Muscle of back (tissue), 11 donors: ENCODE results near the gene CSH2. TPM values are rescaled to one million over a fixed set of nuclear protein-coding genes. Genes with fewer than 3 reads are reported as not detected.

Source experiments
- DNase-seq, 3 donors: peaks; one replicate each; pipeline versions ENCODE4 v3.0.0 to v3.0.0-alpha.2; 2013
- polyA plus RNA-seq, 10 donors: library from polyadenylated mRNA; unstranded; fragments of 120-200 nt; gene quantifications; one replicate each; pipeline ENCODE4 v1.2.1, GENCODE V29; 2013; ENCODE audit not compliant: insufficient read length in 10 of 10

Gene CSH2
- polyA plus RNA-seq, 10 donors, result 1.2 to 27.5 (median 5.8) TPM; not detected in 1

DNA sequence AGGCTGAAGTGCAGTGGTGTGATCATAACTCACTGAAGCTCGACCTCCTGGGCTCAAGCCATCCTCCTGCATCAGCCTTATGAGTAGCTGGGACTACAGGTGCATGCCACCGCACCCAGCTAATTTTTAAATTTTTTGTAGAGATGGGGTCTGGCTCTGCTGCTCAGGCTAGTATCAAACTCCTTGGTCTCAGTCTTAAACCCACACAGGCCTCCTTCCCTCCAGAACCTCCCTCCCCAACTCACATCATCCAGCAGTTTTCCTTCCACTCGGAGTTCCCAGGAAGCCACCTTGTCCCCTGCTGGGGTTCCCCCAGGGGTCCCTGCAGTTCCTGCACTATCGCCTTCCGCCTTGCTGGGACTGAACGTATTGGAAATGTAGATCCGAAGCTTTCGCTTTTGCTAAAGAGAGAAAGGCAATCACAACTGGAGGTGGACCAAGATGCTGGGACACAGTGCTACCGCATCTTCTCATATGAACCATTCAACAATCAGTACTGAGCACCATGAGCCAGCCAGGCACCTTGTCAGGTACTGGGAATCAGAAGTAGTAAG is 38.2 kb downstream of the CSH2 start:
- DNase-seq, result no peak

DNA sequence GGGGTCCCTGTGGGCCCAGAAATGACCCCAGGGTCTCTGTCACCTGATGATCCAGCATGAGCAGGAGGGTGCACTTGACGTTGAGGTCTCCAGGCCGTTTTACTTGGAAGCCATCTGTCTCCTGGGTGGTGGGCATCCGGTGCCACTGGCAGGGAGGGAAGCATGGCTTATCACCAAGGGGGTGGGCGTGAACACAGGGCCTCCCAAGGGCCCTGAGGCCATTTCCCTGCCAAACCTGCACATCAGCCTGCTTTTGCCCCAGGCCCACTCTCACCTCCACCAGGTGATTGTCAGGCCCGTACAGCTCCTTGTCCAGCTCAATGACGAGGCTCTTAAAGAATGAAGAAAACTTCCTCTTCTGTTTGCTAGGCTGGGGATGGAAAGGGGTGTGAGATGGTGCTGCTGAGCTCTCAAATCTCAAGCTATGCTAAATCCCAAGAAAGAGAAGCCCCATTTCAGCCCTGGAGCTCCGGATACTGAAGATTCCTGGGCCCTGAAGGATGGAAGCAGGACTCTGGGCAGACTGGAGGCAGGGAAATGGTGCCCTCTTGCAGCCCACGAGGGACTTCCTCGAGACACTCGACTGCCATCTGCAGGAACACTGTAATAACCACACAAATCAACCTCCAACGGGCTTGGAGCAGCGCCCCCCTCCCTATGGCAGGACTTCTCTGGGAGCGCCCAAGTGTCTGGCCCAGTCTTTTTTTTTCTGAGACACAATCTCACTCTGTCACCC is 38.9 kb downstream of the CSH2 start:
- DNase-seq, result peak in 1 of 3 donors; percentile 42

DNA sequence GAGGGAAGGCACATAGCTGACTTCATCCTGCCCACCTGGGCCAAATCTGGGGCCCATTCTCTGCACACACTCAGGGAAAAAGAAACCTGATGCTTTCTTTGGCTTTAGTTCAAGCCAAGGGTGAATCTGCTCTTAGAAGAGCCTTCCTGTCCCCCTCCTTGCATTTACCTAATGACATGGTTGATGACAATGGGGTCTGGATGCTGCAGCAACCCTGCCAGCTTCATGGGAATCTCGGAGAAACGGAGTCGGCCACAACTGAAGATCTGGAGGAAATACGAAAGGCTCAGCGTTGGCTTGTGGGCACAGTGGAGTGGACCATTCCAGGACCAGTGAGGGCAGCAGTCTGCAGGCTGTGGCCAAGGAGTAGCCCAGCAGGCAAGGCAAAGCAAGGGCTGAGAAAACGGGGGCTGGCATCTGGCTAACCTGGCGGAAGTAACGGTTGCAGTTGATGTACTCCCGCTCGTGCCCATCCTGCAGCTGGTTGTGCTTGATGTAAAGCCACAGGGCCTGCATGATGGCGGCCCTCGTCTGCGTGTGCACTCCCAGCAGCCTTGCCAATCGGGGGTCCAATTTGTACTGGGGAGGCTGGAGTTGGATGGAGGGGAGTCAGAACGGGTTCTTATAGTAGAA is 39.6 kb downstream of the CSH2 start:
- no peak for DNase-seq

DNA sequence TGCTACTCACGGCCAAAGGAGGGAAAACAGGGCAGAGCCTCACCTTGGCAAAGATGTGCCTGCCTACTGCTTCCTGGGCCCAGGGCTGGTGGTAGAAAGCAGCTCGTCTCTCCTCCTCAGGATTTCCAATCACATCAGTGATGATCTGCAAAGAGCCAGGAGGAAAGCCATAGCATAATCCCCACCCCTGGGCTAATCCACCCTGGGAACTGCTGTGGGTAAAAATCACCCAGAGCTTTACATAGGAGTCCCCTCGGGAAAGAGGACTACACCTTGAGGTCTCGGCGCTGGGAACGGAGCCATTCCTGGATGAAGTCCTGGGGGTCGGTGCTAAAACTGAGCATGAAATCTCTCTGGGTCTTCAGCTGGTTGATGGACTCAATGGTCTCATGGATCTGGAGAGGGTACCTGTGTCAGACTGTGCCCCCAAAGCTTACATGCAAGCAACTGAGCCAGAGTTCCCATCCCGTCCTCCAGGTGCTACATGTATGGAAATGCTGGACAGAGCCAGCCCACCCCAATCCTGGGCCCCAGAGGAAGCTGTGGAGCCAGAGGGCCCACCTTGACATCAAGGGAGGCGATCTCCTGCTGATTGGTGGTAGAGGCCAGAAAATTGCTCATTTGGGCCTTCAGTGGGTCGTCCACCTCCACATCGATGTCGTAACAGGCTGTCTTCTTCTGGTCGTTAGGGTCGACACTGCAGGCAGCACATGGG is 40.3 kb downstream of the CSH2 start:
- DNase-seq, result no peak

DNA sequence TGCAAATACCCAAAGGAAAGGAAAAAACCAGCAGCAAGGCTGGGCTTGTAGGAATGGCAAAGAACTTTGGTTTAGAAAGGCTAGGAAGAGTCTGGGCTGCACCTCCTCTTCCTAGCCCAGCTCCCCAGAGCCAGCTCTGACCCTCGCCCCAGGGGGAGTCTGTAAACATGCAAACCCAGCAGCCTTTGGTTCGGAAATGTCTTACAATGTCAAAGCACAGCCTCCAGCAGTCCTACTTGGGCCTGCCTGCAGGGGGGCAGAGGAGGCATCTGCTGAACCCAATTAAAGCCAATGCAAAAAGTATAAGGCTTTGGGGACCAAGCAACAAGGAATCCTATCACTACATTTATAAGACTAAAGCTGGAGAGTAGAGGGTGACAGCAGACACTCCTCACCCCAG is 41.0 kb downstream of the CSH2 start:
- DNase-seq, result no peak

DNA sequence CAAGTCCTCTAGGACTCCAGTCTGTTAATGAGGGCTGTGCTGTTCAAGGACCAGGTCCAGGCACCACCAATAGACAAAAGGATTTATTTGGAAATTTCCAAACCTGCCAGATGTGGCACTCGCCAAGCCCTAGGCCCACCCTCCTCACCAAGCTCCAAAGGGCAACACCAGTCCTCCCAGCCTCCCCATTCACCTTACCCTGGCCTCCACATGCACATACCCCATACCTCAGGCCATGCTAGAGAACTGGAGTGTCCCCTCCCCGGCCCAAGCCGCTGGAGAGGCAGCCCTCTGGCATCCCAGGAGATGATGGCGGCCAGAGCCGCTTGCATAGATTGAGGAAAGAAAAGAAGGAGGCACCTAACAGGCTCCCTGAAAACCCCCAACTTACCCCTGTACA is 41.5 kb downstream of the CSH2 start:
- DNase-seq, result no peak

DNA sequence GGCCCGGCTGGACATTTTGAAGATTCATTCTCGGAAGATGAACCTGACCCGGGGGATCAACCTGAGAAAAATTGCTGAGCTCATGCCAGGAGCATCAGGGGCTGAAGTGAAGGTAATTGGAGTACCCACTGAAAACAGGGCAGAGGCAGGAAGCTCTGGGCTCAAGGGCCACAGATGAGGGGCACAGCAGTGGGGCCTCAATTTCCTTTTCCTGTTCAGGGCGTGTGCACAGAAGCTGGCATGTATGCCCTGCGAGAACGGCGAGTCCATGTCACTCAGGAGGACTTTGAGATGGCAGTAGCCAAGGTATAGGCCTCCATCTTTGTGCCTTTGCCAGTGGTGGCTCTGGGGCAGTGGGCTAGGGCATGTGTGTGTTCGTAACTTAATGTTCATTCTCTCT is 42.0 kb downstream of the CSH2 start:
- DNase-seq, result no peak

DNA sequence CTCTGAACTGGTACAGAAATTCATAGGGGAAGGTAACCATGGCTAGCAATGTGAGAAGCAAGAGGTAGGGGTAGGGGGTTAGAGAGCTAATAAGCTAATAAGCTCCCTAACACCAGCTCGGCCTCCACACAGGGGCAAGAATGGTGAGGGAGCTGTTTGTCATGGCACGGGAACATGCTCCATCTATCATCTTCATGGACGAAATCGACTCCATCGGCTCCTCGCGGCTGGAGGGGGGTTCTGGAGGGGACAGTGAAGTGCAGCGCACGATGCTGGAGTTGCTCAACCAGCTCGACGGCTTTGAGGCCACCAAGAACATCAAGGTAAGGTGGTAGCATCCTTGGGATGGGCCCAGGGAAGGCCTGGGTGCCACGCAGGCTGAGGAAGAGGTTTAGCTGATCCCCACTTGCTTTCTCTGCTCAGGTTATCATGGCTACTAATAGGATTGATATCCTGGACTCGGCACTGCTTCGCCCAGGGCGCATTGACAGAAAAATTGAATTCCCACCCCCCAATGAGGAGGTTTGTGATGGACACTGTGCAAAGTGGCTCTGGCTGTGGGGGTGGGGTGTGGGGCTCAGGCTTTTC is 42.5 kb downstream of the CSH2 start:
- DNase-seq, result no peak

DNA sequence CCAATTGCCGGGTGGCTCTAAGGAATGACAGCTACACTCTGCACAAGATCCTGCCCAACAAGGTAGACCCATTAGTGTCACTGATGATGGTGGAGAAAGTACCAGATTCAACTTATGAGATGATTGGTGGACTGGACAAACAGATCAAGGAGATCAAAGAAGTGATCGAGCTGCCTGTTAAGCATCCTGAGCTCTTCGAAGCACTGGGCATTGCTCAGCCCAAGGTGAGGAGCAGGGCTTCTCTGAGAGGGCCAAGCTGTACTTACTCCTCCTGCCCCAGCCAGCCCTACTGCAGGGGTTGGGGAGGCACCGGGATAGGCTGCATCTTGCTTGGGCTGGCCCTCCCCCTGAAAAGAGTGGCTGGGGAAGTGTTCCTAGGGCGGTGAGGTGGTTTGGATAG is 43.2 kb downstream of the CSH2 start:
- DNase-seq, result no peak

DNA sequence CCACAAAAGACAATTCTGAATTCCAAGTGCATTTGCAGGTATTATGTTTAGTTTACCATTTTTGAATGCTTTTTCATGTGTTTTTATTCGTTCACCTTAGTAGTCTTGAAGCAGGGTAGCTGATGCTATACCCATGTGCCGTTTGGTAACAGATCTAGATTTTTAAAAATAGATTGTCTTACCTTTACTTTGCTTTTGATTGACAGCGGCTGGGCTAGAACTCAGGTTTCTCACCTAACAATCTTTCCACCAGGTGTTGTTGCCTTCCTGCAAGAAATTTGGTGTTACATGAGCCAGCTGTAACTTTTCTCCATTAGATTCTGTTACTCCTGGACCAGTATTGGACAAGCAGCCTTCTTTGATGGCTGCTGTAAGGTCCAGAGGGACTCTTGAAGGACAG is 44.5 kb downstream of the CSH2 start:
- no peak for DNase-seq

DNA sequence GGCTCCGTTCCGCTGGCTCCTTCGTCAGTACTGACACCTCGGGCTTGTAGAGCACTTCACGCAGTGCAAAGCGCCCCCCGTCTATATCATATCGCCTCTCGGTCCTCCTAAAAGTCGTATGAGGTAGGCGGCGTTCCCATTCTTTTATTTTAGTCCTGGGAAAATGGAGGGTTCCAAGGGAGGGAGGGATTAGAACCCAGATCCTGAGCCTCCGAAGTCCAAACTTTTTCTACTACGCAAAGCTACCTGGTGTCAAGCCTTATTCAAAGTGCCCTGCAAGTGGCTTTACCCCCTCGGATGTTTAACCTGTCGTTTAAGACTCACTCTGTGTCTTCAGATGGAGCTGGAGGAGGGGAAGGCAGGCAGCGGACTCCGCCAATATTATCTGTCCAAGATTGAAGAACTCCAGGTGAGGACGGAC is 45.7 kb downstream of the CSH2 start:
- no peak for DNase-seq

DNA sequence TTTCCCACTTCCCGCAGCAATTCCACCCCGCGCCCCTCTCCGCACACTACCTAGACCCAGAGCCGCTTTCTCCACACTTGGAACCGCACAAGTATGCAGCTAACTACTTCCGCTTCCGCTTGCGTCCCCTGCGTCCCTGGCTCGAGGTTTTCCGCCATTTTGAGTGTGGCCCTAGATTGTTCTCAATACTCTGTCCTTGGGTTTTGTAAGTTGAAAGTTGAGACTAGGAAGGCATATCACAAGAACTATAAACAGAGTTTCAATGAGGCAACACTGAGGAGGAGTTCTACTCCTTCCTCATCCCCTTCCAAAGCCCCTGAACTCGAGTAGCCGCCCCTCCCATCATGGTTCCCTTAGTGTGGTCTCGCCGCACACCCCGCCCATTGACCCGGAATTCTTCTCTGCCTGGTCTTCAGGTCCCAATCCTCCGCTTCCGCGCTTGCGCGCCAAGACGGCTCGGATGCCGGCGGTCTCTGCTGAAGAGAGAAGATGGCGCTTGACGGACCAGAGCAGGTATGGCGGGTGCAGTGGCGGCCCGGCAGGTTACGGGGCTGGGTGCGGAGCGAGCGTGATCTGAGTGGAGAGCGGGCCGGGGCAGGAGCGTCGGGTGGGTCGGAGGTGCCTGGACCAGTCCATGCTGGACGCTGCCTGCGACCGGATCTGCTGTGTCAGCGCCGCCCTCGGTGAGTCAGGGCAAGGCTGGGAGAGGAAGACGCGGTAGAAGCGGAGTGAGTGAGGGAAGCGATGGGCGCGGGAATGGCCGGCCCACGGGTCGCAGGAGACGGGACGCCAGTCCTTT is 46.3 kb downstream of the CSH2 start, which contains the start of the genes FTSJ3 and PSMC5:
Gene FTSJ3 (minus strand): TSS at position 662 of the 799 bp plus-strand sequence. CDS start 761 bp downstream, outside the sequence.
Gene PSMC5 (plus strand): TSS at position 430 of the 799 bp plus-strand sequence. CDS start 60 bp downstream, at position 490.
- peak; percentile 96 to 99 (median 98) for DNase-seq

DNA sequence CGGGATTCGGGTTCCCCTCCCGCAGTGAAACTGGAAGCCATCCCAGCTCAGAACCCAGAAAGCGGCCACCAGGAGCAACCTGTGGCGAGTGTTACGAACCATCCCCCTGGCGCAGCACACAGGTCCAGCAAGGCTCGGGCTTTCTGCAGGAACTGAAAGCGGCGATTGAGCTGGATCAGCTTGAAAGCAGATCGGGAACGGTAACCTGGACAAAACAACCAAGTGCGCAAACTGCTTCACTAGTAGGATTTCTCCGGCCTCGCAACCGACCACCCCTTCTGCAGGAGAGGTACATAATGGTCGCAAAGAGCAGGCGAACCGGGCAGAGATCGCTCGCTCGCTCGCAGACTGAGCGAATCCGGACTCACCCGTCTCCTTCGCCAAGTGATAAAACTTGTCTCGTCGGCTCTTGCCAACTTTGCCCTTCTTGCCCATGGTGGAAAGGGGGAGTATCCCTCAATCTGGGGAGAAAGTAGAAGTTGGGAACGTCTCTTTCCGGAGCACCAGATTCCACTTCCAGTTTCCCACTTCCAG is 46.9 kb downstream of the CSH2 start:
- no peak for DNase-seq

DNA sequence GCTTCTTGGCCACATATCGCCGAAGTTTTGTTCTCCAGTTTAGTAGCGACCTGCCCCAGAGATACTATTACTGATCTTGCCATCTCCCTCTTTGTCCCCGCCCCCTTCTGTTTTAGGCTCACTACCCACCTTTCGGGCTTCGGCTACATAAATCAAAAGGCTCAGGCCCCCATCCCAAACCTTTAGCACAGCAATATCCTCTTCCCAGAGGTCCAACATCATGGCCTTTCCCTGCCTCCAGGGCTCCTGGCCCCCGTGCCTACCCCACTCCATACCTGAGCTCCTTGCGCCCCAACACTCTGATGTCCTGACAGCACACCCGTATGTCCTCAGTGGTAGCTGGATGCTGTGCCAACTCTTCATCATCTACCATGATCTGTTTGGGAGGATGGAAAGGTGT is 49.1 kb downstream of the CSH2 start:
- DNase-seq, result no peak

DNA sequence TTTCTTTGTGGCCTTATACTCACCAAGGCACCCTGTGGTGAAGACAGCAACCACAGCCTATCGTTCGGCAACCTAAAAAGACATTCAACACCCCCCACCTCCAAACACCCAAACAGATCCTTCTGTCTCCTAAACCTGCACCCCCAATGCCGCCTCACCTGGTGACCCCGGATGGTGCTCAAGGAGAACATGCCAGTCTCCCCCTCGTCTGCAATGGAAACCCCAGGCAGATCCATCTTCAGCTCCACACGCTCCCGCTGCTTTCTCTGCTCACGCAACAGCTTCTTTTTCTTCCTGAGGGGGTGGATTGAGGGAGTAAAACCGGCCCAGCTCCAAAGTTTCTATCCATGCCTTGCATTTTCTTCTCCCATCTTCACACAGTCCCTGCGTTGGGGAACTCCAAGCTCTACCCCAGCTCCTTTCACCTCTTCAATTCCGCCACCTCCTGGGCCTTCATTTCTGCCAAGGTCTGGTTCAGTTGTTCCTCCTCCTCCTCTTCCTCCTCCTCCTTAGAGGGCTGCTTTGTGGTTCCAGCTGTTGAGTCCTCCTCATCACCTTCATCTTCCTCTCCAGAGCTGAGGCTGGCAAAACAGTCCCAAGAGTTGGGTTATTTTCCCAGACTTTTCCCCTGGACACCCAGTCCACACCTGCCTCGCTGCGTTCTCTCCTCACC is 49.7 kb downstream of the CSH2 start:
- no peak for DNase-seq

DNA sequence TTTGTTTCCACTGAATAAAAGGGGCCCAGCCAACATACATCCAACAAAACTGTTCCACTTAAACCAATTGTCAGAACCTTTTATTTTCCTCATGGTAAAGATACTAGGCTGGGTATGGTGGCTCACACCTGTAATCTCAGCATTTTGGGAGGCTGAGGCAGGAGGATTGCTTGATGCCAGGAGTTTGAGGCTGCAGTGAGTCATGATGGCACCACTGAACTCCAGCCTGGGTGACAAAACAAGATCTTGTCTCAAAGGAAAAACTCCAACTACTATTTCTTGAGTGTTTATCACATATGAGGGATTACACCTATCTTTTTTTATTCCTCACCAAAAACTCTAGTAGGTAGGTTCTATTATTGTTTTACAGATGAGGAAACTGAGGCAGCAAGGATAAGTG is 50.9 kb downstream of the CSH2 start:
- DNase-seq, result no peak
